Activated naive CD4-positive, alpha-beta T cell treated with anti-CD3 and anti-CD28 coated beads, Interleukin-2, amount 10 ng/mL, durations not matched to agents 7 days and 5 days (primary cell): Measurements from ENCODE around the gene NELL2.
"Not testable (repeated sequence)": the region's sequence is repeated elsewhere in the genome, so short reads cannot be mapped to it uniquely, and the experiment has no call there.

Source experiments
- CTCF ChIA-PET: fragments of 350-600 bp; sonication (Branson Sonifier 250); formaldehyde crosslinking; loops from one replicate; lab custom pipeline; 2021; ENCODE audit warnings: antibody characterized with exemption; lab: Charles Lee
- DNase-seq: peaks from one replicate; pipeline ENCODE4 v3.0.0-alpha.2; 2020
- H3K27ac Mint-ChIP-seq: one replicate; pipeline ENCODE4 v1.8.0; 2021; ENCODE audit warnings: mild to moderate bottlenecking, moderate library complexity, mixed read lengths
- H3K27me3 Mint-ChIP-seq: one replicate; pipeline ENCODE4 v1.8.0; 2021; ENCODE audit warnings: mild to moderate bottlenecking, mixed read lengths
- H3K36me3 Mint-ChIP-seq: one replicate; pipeline ENCODE4 v1.8.0; 2021; ENCODE audit warnings: mixed read lengths
- H3K4me1 Mint-ChIP-seq: one replicate; pipeline ENCODE4 v1.8.0; 2021; ENCODE audit warnings: mixed read lengths
- H3K4me3 Mint-ChIP-seq: one replicate; pipeline ENCODE4 v1.8.0; 2021; ENCODE audit warnings: mild to moderate bottlenecking, moderate library complexity, mixed read lengths
- H3K9me3 Mint-ChIP-seq: one replicate; pipeline ENCODE4 v1.8.0; 2021; ENCODE audit warnings: mixed read lengths

Gene NELL2

DNA sequence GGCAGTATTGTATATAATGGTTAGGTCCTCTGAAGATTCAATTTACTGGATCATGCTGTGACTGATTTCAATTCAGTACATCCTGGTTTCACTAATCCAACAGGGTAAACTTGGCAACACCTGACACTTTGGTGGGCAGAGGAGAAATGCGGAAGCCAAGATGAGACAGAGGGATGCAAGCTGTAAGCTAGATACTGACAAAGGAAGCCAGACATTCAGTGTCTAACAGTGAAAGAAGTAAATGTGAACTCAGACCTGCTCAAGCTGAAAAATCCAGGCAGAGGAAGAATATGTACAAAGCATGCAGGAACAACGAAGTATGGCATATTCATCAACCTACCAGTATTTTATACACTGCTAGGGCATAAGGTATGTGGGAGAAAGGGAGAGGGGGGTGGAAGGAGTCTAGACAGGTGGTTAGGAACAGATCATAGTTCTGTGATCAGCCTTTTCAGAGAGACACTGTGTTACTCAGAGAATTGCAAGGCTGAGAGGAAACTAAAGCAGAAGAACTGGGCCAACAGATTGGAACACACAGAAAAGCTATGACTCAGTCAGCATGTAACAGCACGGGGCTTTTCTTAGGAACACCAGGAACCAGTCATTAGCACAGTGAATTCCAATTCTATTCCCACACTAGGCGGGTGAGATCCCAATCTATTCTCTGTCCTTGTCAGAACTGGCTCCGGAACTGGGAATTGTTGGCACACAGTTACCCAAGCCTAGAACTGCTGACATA is 40.3 kb downstream of the NELL2 start:
- no peaks in the 10 kb centered on the region for H3K27me3 Mint-ChIP-seq
- H3K4me1 Mint-ChIP-seq = peaks cover 90% of the 10 kb centered on the region
- H3K36me3 Mint-ChIP-seq = peaks cover 14% of the 10 kb centered on the region
- DNase-seq = peak; percentile 35
- peak overlapping the region; percentile 94 for H3K27ac Mint-ChIP-seq
- no peaks in the 10 kb centered on the region for H3K9me3 Mint-ChIP-seq
- H3K4me3 Mint-ChIP-seq = peak overlapping the region; percentile 49
- CTCF ChIA-PET = interaction anchor here (0.8 to 1.4 kb wide), 2 partner anchors 12 to 25 kb away, joined by 3 to 4 read pairs; no protein-coding TSS in a partner anchor

DNA sequence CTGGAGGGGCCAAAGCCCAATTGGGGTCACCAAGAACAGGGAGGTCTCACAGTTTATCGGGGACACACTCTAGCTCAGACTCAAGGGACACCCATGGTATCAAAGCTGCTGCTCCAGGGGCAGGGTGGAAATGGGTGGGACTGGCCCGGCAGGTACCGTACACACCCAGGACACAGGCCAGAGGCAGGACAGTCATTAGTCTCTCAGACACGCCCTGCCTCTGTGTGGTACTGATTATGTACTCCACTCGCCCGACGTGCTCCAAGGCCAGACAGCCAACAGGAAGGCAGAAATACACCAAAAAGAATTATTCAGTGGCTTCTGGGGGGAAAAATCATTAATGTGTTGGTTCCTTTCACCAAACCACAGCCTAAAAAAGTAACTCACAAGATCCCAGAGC is 41.1 kb downstream of the NELL2 start:
- H3K27me3 Mint-ChIP-seq, DNase-seq, H3K4me3 Mint-ChIP-seq, H3K9me3 Mint-ChIP-seq: not testable (repeated sequence)
- H3K4me1 Mint-ChIP-seq = peaks cover 89% of the 10 kb centered on the region
- peaks cover 16% of the 10 kb centered on the region for H3K36me3 Mint-ChIP-seq
- H3K27ac Mint-ChIP-seq = peak overlapping the region; percentile 94
- CTCF ChIA-PET = interaction anchor here (1.4 kb wide), 1 partner anchor 13 kb away, joined by 4 read pairs; no protein-coding TSS in a partner anchor

DNA sequence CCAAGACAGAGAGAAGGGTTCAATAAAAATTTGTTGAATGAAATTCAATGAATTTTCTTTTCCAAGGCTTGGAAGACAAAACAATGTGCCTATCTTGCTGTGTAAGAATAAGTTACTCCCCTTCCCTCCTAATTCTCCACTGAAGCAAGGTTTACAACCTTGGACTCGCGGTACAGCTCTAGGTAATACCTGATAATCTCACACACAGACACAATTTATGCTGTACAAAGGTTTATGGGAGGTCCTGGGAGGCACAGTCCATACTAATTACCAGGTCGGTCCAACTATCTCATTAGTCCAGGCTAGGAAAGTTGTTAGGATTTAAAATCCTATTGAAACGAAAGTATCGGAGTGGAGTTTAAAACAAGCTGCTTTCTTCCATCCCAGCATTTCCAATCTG is 42.6 kb downstream of the NELL2 start:
- Mint-ChIP-seq H3K9me3 (no peaks in the 10 kb centered on the region), H3K4me1 (peaks cover 90% of the 10 kb centered on the region), H3K27me3 (no peaks in the 10 kb centered on the region), H3K36me3 (peaks cover 16% of the 10 kb centered on the region), H3K27ac (peak overlapping the region; percentile 46), H3K4me3 (no peak overlapping the region)
- DNase-seq = no peak
- CTCF ChIA-PET = no interaction called here

DNA sequence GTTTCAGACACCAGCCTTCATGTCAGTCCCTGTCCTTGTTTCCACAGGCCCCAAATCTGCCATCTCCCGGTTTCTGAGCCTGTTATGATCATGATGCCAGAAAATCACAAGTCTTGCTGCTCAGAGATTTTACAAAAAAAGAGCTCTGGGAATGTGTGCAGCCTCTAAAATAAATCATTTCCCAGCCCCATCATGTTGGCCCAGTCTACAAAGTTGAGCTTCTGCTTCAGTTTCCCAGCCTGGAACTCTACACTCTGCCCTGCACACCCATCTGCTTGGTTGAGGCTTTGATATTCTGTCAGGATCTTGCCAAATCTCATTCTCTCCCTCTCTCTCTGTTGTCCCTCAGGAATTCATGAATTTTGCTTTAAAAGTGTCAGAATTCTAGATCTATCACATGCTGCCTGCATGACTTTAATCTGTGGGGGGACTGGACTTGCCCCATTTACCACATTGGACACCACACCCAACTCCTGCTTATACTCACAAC is 45.5 kb downstream of the NELL2 start:
- no peaks in the 10 kb centered on the region for H3K27me3 Mint-ChIP-seq
- peaks cover 80% of the 10 kb centered on the region for H3K4me1 Mint-ChIP-seq
- peak overlapping the region; percentile 11 for H3K27ac Mint-ChIP-seq
- DNase-seq = no peak
- CTCF ChIA-PET = no interaction called here
- H3K9me3 Mint-ChIP-seq = no peaks in the 10 kb centered on the region
- no peak overlapping the region for H3K4me3 Mint-ChIP-seq
- H3K36me3 Mint-ChIP-seq = peaks cover 20% of the 10 kb centered on the region

DNA sequence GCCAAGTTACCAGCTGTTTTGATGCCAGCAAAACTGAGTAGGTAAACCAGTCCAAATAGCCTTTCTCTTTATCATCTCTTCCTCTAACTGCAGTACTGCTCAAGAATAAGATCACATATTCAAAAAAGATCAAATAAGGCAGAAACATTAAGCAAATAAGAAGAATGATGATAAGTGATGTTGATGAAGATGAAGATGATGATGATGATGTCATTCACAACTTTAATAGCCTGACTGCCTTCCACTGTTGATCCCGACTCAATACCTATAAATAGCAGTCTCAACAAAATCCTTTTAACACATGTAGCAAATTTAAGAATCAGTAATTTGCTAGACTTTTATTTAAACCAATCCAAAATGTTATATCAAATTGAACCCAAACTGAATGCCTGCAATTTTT is 47.1 kb downstream of the NELL2 start:
- H3K27me3 Mint-ChIP-seq = no peaks in the 10 kb centered on the region
- H3K4me3 Mint-ChIP-seq = no peak overlapping the region
- H3K27ac Mint-ChIP-seq = peak overlapping the region; percentile 73
- H3K36me3 Mint-ChIP-seq = peaks cover 22% of the 10 kb centered on the region
- DNase-seq = no peak
- CTCF ChIA-PET = interaction anchor here (2.2 kb wide), 1 partner anchor 17 kb away, joined by 7 read pairs; no protein-coding TSS in a partner anchor
- peaks cover 3% of the 10 kb centered on the region for H3K9me3 Mint-ChIP-seq
- H3K4me1 Mint-ChIP-seq = peaks cover 70% of the 10 kb centered on the region

DNA sequence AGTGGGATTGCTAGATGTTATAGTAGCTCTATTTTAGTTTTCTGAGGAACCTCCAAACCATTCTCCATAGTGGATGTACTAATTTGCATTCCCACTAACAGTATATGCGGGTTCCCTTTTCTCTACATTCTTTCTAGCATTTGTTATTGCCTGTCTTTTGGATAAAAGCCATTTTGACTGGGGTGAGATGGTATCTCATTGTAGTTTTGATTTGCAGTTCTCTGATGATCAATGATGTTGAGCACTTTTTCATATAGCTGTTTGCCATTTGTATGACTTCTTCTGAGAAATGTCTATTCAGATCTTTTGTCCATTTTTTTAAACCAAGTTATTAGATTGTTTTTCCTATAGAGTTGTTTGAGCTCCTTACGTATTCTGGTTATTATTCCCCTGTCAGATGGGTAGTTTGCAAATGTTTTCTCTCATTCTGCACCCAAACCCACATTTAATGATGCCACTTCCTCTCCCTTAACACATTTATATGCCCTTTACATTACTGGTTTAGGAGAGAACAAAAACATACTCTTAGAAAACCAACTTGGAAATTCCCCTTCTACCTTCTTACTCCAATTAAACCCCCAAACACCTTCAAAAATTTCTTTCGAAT is 48.2 kb downstream of the NELL2 start:
- Mint-ChIP-seq H3K36me3 (peaks cover 25% of the 10 kb centered on the region), H3K9me3 (peaks cover 3% of the 10 kb centered on the region), H3K27ac (peak overlapping the region; percentile 96), H3K4me1 (peaks cover 67% of the 10 kb centered on the region), H3K4me3 (peak overlapping the region; percentile 50), H3K27me3 (no peaks in the 10 kb centered on the region)
- CTCF ChIA-PET = interaction anchor here (0.7 to 2.2 kb wide), 4 partner anchors 16 to 121 kb away, joined by 3 to 7 read pairs (median 4); no protein-coding TSS in a partner anchor
- no peak for DNase-seq

DNA sequence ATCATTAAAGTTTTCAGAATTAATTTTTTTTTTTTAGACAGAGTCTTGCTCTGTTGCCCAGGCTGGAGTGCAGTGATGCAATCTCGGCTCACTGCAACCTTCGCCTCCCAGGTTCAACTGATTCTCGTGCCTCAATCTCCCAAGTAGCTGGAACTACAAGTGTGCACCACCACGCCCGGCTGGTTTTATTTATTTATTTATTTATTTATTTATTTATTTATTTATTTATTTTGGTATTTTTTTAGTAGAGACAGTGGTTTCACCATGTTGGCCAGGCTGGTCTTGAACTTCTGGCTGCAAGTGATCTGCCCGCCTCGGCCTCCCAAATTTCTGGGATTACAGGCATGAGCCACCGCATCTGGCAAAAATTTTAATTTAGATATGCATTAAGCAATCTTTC is 54.4 kb downstream of the NELL2 start:
- CTCF ChIA-PET = interaction anchor here (1.1 to 1.2 kb wide), 2 partner anchors 10 to 11 kb away, joined by 3 read pairs; no protein-coding TSS in a partner anchor
- not testable (repeated sequence) for H3K9me3 Mint-ChIP-seq, H3K27me3 Mint-ChIP-seq, H3K4me3 Mint-ChIP-seq, H3K27ac Mint-ChIP-seq, DNase-seq
- peaks cover 13% of the 10 kb centered on the region for H3K36me3 Mint-ChIP-seq
- H3K4me1 Mint-ChIP-seq = peaks cover 51% of the 10 kb centered on the region

DNA sequence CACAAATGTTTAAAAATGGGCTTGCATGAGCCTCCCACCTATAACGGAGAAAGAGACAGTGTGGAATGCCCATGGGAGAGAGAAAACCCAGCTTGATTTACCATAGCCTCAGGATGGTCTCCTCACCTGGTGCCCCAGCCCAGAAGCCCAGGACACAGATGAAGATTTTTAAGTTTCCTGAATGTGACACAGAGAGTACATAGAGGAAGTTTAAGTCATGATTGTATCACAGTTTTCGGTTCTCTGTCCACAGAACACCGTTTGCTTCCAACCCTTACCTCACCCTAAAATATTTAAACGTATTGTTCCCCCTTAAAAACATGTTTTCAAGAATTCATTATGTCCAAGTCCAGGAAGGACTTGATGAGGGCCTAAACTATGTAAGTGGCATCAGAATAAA is 56.2 kb downstream of the NELL2 start:
- CTCF ChIA-PET = no interaction called here
- no peak for DNase-seq
- no peaks in the 10 kb centered on the region for H3K27me3 Mint-ChIP-seq
- H3K4me3 Mint-ChIP-seq = no peak overlapping the region
- peaks cover 3% of the 10 kb centered on the region for H3K9me3 Mint-ChIP-seq
- H3K27ac Mint-ChIP-seq = peak overlapping the region; percentile 72
- H3K4me1 Mint-ChIP-seq = peaks cover 60% of the 10 kb centered on the region
- H3K36me3 Mint-ChIP-seq = peaks cover 13% of the 10 kb centered on the region

DNA sequence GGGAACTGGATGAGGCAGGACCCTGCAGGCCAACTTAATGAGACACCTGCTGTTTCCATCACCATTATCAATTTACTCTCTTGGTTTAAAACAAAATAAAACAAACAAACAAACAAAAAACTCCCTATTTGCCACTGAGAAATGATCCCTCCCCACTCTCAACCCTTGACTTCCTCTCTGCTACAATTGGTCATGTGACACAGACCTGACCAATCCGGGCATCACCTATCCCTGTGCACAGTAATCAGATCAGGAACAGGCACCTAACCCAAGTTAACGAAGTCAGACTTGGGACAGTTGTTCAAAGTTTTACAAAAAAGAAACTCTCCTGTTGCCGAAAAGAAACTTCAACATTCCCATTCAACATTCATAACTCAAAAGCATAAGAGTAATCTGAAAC is 58.4 kb downstream of the NELL2 start:
- no peak overlapping the region for H3K27ac Mint-ChIP-seq

DNA sequence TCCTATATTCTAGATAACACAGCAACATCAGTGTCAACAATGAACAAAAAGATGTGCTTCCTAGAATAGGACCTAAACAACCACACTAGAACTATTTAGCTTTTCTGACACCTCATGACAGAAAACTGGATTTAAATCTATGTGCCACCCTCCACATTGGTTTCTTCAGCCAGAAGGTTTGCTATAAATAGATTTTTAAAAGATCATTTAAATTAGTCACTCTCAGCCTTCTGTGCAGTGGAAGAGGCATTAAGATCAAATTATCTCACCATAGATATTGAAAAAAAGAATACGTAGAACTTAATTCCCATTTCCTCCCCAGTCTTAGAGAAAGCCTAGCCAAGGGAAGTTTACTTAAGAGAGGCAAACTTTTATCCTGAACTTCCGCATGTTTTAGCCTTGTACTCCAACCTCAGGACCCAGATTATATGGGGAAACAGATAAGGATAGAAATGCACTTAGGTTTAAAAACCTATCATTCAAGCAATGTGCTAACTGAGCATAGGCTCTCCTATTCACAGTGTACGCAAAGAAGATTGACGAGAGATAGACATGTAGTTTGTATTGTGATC is 59.6 kb downstream of the NELL2 start:
- Mint-ChIP-seq H3K27me3 (no peaks in the 10 kb centered on the region), H3K9me3 (no peaks in the 10 kb centered on the region), H3K36me3 (peaks cover 12% of the 10 kb centered on the region), H3K4me3 (no peak overlapping the region), H3K27ac (no peak overlapping the region), H3K4me1 (peaks cover 70% of the 10 kb centered on the region)
- CTCF ChIA-PET = interaction anchor here (1.0 to 7.8 kb wide), 2 partner anchors 59 to 132 kb away, joined by 3 to 125 read pairs; partner anchors contain the start of gene NELL2
- no peak for DNase-seq

More for the DNA sequence above, 58.4 kb downstream of the NELL2 start:
- no peaks in the 10 kb centered on the region for H3K9me3 Mint-ChIP-seq
- H3K36me3 Mint-ChIP-seq = peaks cover 12% of the 10 kb centered on the region
- H3K4me1 Mint-ChIP-seq = peaks cover 59% of the 10 kb centered on the region
- H3K4me3 Mint-ChIP-seq = no peak overlapping the region
- DNase-seq = no peak
- no peaks in the 10 kb centered on the region for H3K27me3 Mint-ChIP-seq
- CTCF ChIA-PET = interaction anchor here (0.6 kb wide), 1 partner anchor 79 kb away, joined by 3 read pairs; no protein-coding TSS in a partner anchor

DNA sequence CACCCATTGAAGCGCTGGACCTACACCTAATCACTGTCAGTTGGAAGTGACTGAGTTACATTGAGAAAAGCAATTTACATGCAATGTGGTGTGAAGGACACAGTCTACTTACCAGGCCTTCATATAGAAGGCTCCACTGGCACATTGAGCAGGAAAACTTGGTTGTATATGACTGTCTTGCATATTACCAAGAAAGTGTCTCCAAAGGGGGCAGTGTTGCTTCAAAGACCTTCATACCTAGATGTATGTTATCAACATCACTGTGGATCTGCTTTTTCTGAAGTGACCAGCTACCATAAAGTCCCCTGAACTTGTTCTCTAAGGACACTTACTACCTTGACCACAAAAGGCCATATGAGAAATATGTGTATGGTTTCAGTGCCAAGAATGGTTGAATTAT is 64.1 kb downstream of the NELL2 start:
- H3K4me3 Mint-ChIP-seq = no peak overlapping the region
- peaks cover 5% of the 10 kb centered on the region for H3K36me3 Mint-ChIP-seq
- H3K4me1 Mint-ChIP-seq = peaks cover 36% of the 10 kb centered on the region
- CTCF ChIA-PET = interaction anchor here (0.6 to 7.8 kb wide), 20 partner anchors 10 to 853 kb away, joined by 3 to 125 read pairs (median 4); partner anchors contain the start of gene NELL2
- no peak overlapping the region for H3K27ac Mint-ChIP-seq
- no peaks in the 10 kb centered on the region for H3K9me3 Mint-ChIP-seq
- H3K27me3 Mint-ChIP-seq = no peaks in the 10 kb centered on the region
- peak; percentile 60 for DNase-seq

DNA sequence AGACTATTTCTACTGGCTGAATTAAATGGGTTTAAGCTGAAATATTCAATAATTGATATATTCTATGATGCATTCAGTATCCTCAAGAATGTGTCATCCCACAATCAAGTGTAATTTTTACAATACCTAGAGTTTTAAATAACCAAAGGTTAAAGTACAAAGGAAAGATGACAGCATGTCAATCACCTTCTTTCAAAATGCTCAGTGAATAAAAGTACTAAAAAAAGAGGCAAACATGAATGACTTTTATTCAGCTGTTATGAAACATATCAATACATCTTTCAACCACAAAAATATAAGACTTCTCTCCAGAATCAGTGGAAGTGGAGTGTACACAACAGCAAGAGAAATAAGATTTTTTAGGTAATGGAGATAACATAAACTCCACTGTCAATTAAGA is 72.0 kb downstream of the NELL2 start:
- Mint-ChIP-seq H3K27ac (no peak overlapping the region), H3K4me1 (no peaks in the 10 kb centered on the region), H3K36me3 (peaks cover 5% of the 10 kb centered on the region), H3K4me3 (no peak overlapping the region), H3K9me3 (no peaks in the 10 kb centered on the region), H3K27me3 (no peaks in the 10 kb centered on the region)
- CTCF ChIA-PET = no interaction called here
- DNase-seq = no peak

DNA sequence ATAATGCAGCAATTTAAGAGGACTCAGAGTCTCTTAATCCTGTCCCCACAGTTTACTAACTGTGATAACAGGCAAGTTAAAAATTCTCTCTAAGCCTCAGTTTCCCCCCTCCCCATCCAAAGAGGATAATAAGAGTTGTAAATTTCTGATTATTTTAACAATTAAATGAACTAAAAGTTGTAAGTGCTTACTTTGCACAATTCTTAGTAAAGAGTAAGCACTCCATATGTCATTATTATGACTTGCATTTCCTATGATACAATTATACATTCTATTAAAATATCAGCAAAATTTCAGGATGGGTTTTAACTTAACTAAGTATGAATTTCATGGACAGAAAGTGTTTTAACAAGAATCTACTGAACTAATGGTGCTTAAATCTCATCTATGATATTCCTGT is 80.1 kb downstream of the NELL2 start:
- H3K27me3 Mint-ChIP-seq = no peaks in the 10 kb centered on the region
- CTCF ChIA-PET = no interaction called here

DNA sequence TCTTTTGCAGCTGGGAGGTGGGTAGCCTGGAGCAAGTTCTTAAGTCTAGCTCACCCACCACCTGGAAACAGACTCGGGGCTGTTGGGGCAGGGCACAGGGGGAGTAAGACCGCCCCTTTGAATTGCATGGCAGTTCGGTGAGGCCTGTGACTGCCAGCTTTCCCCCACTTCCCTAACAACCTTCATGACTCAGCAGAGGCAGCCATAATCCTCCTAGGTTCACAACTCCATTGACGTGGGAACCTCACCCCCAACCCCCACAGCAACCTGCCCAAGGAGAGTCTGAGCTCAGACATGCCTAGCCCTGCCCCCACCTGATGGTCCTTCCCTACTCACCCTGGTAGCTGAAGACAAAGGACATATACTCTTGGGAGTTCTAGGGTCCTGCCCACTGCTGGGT is 87.4 kb downstream of the NELL2 start:
- Mint-ChIP-seq H3K9me3 (peaks cover 7% of the 10 kb centered on the region), H3K4me1 (peaks cover 2% of the 10 kb centered on the region), H3K36me3 (peaks cover 15% of the 10 kb centered on the region), H3K27me3 (no peaks in the 10 kb centered on the region), H3K27ac (no peak overlapping the region), H3K4me3 (no peak overlapping the region)
- no peak for DNase-seq
- CTCF ChIA-PET = no interaction called here

More for the DNA sequence above, 80.1 kb downstream of the NELL2 start:
- no peak overlapping the region for H3K27ac Mint-ChIP-seq
- no peak overlapping the region for H3K4me3 Mint-ChIP-seq
- no peak for DNase-seq
- no peaks in the 10 kb centered on the region for H3K4me1 Mint-ChIP-seq
- H3K36me3 Mint-ChIP-seq = peaks cover 3% of the 10 kb centered on the region
- no peaks in the 10 kb centered on the region for H3K9me3 Mint-ChIP-seq
